Lung (tissue), 12 donors: ENCODE measurements around the gene LIPC. TPM values are rescaled to one million over a fixed set of nuclear protein-coding genes. Genes with fewer than 3 reads are reported as not detected.

Experiments used
- ATAC-seq: fragments of 200-7000 bp; cut with Tn5 transposase; one replicate; pipeline ENCODE4 v1.9.1; 2020; ENCODE audit warnings: moderate number of reproducible peaks; ENCODE audit not compliant: insufficient read depth, low FRiP score
- DNase-seq, 3 donors: peaks; one replicate each; pipeline ENCODE4 v3.0.0-alpha.2; 2013 to 2017
- H3K27ac ChIP-seq, 2 donors: one replicate each; pipeline ENCODE4 v1.5.1; 2013; ENCODE audit warnings: mild to moderate bottlenecking in 2 of 2, moderate library complexity in 2 of 2, control low read depth in 1 of 2, inconsistent platforms in 1 of 2, low read depth in 1 of 2, low read length in 1 of 2
- H3K27me3 ChIP-seq, 3 donors: one replicate each; pipeline ENCODE4 v1.5.1; 2013; ENCODE audit warnings: low read length in 2 of 3; ENCODE audit not compliant: control insufficient read depth in 3 of 3, insufficient read depth in 3 of 3
- H3K36me3 ChIP-seq, 4 donors: one replicate each; pipeline ENCODE4 v1.5.1; 2013; ENCODE audit warnings: low read length in 4 of 4, mild to moderate bottlenecking in 1 of 4, moderate library complexity in 1 of 4; ENCODE audit not compliant: control insufficient read depth in 4 of 4, insufficient read depth in 4 of 4
- H3K4me1 ChIP-seq, 5 donors: one replicate each; pipeline ENCODE4 v1.5.1; 2013; ENCODE audit warnings: low read length in 5 of 5, mild to moderate bottlenecking in 2 of 5, moderate library complexity in 1 of 5; ENCODE audit not compliant: control insufficient read depth in 5 of 5, insufficient read depth in 5 of 5
- H3K4me3 ChIP-seq: one replicate; pipeline ENCODE4 v1.5.1; 2013; ENCODE audit warnings: mild to moderate bottlenecking, control low read depth, moderate library complexity
- H3K9ac ChIP-seq, 2 donors: one replicate each; pipeline ENCODE4 v1.5.1; 2013; ENCODE audit warnings: low read length in 2 of 2, control low read depth in 1 of 2; ENCODE audit not compliant: insufficient read depth in 1 of 2
- H3K9me3 ChIP-seq, 4 donors: one replicate each; pipeline ENCODE4 v1.5.1; 2013; ENCODE audit warnings: low read length in 3 of 4, mild to moderate bottlenecking in 1 of 4, moderate library complexity in 1 of 4; ENCODE audit not compliant: control insufficient read depth in 4 of 4, insufficient read depth in 3 of 4
- CTCF ChIP-seq: IDR thresholded peaks from 2 replicates; pipeline ENCODE4 v1.5.1; 2012; ENCODE audit warnings: mild to moderate bottlenecking; ENCODE audit errors: control extremely low read depth, extremely low read depth
- WGBS, 2 donors: extraction: QIAGEN DNeasy Blood & Tissue Kit; methylation state at CpG; one replicate each; pipeline ENCODE4 v1.1.7; 2013; 5-methylcytosine and 5-hydroxymethylcytosine counted together
- polyA plus RNA-seq, 2 donors: library from polyadenylated mRNA; stranded (reverse); fragments of 200-250 nt; gene quantifications; one replicate each; pipeline ENCODE4 v1.2.1, GENCODE V29; 2013
- total RNA-seq, 2 donors: library from RNA; depleted of rRNA in 1 of 2; stranded (reverse); fragments of >200 nt in 1 of 2; gene quantifications; one replicate each; pipeline ENCODE4 v1.2.1, GENCODE V29; 2014 to 2021
- donor health status: control.
- donor health status: control.
- donor health status: Bipolar disorder and iron deficiency.
- donor health status: healthy.
- donor health status: DM: yes; HTN: yes; CAD: no.

The LIPC gene
- total and polyA plus RNA-seq, 4 donors, result 0.20 to 0.57 (median 0.40) TPM

- ATAC-seq (no peak), DNase-seq (no peak)
- Histone ChIP-seq H3K9me3 (no peaks in the 10 kb centered on the region), H3K27ac (no peak overlapping the region), H3K4me3 (no peak overlapping the region), H3K9ac (no peak overlapping the region), H3K4me1 (peaks cover 0 to 3% (median 0%) of the 10 kb centered on the region in 5 donors), H3K36me3 (no peaks in the 10 kb centered on the region), H3K27me3 (no peaks in the 10 kb centered on the region)
- 37% methylated on average over 3 of the region's 3 CpGs for WGBS, 2 donors
- no peak for TF ChIP-seq CTCF
Observed at GRCh38 chr15:58483376-58483775, 51.6 kb downstream of the LIPC start.

GRCh38 chr15:58484791-58485600 is 53.2 kb downstream of the LIPC start:
- TF ChIP-seq CTCF, result no peak
- no peaks in the 10 kb centered on the region for H3K27me3 ChIP-seq
- peaks cover 0 to 4% (median under 1%) of the 10 kb centered on the region in 4 donors for H3K9me3 ChIP-seq
- WGBS, 2 donors, result 82 to 84% methylated on average over 13 of the region's 13 CpGs
- no peak overlapping the region for H3K4me3 ChIP-seq
- H3K9ac ChIP-seq, result no peak overlapping the region
- DNase-seq, result no peak
- H3K4me1 ChIP-seq, result peaks cover 0 to 3% (median 0%) of the 10 kb centered on the region in 5 donors
- no peak overlapping the region for H3K27ac ChIP-seq
- ATAC-seq, result no peak
- no peaks in the 10 kb centered on the region for H3K36me3 ChIP-seq

GRCh38 chr15:58486062-58486461 is 54.3 kb downstream of the LIPC start:
- Histone ChIP-seq H3K27ac (no peak overlapping the region), H3K9ac (no peak overlapping the region), H3K36me3 (no peaks in the 10 kb centered on the region), H3K9me3 (peaks cover 0 to 4% (median 2%) of the 10 kb centered on the region in 4 donors), H3K4me1 (peaks cover 0 to 3% (median 0%) of the 10 kb centered on the region in 5 donors), H3K4me3 (no peak overlapping the region), H3K27me3 (no peaks in the 10 kb centered on the region)
- DNase-seq (no peak), ATAC-seq (no peak)
- no peak for TF ChIP-seq CTCF
- WGBS, 2 donors, result 91 to 94% methylated on average over 2 of the region's 2 CpGs
